Liver (tissue), 3 donors: ENCODE measurements around the gene IKZF3.

Experiments
- HNF4A ChIP-seq, 2 donors: conservative IDR thresholded peaks; 2 replicates each; pipeline ENCODE4 v1.6.1; 2016; ENCODE audit warnings: antibody characterized with exemption in 2 of 2, mild to moderate bottlenecking in 2 of 2
- RXRA ChIP-seq, 2 donors: IDR thresholded peaks; 2 replicates each; pipeline ENCODE4 v1.6.1; 2017 to 2018; ENCODE audit warnings: antibody characterized with exemption in 2 of 2, mild to moderate bottlenecking in 1 of 2
- TF ChIP-seq, protein P1 (sequence below): IDR thresholded peaks from 2 replicates; pipeline ENCODE4 v1.6.1; 2016; ENCODE audit warnings: antibody characterized with exemption, mild to moderate bottlenecking
- TF ChIP-seq, protein P2 (sequence below): fragments of 150-350 bp; IDR thresholded peaks from 2 replicates; pipeline ENCODE4 v1.5.1; 2017; ENCODE audit warnings: improper control_type of control experiment, low read depth, low read length; ENCODE audit not compliant: missing input control
- TF ChIP-seq, protein P3 (sequence below): IDR thresholded peaks from 2 replicates; pipeline ENCODE4 v1.6.1; 2016; ENCODE audit warnings: antibody characterized with exemption
- donor health status: healthy.
- donor health status: healthy.

DNA sequence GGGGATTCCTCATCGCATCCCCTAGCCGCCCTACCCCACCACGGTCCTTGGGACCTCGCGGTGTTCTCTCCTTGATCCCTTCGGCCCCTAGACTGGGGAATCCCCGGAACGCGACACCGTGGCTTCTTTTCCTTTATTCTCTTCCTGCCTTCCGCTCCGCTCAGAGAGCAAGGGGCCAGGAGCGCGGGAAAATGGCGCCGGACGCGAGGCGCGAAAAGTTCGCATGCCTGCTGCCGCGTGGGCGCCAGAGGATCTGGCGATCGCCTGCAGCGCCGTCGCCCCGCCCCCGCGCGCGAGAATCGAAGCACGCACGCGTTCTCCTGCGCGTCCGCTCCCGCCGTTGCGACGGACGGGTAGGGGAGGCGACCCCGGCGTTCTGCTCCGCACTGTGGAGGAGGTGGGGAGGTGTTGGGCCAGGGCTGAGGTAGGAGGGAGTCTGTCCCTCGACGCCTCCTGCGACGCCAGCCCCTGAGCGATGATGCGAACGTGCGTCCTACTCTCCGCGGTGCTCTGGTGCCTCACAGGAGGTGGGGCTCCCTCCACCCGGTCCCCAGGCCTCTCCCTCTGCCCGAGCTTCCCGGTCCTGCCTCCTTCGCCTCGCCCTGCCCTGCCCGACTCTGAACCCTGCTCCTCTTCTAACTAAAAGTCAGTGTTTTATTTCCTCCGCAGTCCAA is 3.9 kb upstream of the IKZF3 start, which contains the start of gene ZPBP2:
- TF ChIP-seq, protein P1, sequence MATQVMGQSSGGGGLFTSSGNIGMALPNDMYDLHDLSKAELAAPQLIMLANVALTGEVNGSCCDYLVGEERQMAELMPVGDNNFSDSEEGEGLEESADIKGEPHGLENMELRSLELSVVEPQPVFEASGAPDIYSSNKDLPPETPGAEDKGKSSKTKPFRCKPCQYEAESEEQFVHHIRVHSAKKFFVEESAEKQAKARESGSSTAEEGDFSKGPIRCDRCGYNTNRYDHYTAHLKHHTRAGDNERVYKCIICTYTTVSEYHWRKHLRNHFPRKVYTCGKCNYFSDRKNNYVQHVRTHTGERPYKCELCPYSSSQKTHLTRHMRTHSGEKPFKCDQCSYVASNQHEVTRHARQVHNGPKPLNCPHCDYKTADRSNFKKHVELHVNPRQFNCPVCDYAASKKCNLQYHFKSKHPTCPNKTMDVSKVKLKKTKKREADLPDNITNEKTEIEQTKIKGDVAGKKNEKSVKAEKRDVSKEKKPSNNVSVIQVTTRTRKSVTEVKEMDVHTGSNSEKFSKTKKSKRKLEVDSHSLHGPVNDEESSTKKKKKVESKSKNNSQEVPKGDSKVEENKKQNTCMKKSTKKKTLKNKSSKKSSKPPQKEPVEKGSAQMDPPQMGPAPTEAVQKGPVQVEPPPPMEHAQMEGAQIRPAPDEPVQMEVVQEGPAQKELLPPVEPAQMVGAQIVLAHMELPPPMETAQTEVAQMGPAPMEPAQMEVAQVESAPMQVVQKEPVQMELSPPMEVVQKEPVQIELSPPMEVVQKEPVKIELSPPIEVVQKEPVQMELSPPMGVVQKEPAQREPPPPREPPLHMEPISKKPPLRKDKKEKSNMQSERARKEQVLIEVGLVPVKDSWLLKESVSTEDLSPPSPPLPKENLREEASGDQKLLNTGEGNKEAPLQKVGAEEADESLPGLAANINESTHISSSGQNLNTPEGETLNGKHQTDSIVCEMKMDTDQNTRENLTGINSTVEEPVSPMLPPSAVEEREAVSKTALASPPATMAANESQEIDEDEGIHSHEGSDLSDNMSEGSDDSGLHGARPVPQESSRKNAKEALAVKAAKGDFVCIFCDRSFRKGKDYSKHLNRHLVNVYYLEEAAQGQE: no peak
- TF ChIP-seq, protein P2, sequence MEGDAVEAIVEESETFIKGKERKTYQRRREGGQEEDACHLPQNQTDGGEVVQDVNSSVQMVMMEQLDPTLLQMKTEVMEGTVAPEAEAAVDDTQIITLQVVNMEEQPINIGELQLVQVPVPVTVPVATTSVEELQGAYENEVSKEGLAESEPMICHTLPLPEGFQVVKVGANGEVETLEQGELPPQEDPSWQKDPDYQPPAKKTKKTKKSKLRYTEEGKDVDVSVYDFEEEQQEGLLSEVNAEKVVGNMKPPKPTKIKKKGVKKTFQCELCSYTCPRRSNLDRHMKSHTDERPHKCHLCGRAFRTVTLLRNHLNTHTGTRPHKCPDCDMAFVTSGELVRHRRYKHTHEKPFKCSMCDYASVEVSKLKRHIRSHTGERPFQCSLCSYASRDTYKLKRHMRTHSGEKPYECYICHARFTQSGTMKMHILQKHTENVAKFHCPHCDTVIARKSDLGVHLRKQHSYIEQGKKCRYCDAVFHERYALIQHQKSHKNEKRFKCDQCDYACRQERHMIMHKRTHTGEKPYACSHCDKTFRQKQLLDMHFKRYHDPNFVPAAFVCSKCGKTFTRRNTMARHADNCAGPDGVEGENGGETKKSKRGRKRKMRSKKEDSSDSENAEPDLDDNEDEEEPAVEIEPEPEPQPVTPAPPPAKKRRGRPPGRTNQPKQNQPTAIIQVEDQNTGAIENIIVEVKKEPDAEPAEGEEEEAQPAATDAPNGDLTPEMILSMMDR: no peak
- TF ChIP-seq HNF4A (conservative IDR thresholded peaks at IDR 0.05) (no peak), RXRA (IDR thresholded peaks at IDR 0.05) (no peak)
- TF ChIP-seq, protein P3, sequence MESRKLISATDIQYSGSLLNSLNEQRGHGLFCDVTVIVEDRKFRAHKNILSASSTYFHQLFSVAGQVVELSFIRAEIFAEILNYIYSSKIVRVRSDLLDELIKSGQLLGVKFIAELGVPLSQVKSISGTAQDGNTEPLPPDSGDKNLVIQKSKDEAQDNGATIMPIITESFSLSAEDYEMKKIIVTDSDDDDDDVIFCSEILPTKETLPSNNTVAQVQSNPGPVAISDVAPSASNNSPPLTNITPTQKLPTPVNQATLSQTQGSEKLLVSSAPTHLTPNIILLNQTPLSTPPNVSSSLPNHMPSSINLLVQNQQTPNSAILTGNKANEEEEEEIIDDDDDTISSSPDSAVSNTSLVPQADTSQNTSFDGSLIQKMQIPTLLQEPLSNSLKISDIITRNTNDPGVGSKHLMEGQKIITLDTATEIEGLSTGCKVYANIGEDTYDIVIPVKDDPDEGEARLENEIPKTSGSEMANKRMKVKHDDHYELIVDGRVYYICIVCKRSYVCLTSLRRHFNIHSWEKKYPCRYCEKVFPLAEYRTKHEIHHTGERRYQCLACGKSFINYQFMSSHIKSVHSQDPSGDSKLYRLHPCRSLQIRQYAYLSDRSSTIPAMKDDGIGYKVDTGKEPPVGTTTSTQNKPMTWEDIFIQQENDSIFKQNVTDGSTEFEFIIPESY: no peak
